ENCODE data around the gene CXCL3.

DNA sequence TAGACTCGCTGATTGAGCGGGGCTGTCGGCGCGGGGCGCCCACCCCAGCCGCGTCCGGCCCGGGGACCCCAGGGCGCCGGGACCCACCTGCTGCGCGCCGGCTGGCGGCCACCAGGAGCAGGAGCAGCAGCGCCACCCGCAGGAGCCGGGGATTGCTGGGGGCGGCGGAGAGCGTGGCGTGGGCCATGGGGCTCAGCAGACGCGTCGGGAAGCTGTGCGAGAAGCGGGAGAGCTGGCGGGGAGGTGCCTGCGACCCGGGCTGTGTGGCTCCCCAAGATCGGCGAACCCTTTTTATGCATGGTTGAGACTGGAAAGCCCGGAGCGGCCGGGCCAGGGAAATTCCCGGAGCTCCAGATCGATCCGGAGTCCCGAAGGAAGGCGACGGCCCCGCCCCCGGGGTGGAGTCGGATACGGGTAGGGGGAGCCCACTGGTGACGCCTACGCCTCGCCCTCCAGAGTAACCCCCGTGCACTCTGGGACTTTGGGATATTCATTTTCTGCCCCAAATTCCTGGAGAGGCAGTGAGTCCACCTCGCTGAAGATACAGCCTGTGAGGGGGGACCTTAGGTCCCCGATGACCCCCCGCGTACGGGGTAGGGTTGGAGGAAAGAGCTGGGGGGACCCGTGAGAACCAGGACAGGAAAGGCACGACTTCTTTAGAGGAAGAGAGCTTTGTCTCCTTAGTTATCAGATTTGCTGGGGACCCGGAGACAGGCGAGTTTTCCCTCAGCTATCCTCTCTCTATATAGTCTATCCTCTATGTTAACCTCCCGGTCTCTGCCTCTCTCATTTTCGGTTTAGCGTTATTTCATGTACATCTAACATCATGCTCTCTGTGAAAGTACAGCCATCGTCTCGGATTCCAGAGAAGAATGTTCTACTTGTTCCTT is at the start of gene CXCL3:
- TF ChIP-seq, protein P1, sequence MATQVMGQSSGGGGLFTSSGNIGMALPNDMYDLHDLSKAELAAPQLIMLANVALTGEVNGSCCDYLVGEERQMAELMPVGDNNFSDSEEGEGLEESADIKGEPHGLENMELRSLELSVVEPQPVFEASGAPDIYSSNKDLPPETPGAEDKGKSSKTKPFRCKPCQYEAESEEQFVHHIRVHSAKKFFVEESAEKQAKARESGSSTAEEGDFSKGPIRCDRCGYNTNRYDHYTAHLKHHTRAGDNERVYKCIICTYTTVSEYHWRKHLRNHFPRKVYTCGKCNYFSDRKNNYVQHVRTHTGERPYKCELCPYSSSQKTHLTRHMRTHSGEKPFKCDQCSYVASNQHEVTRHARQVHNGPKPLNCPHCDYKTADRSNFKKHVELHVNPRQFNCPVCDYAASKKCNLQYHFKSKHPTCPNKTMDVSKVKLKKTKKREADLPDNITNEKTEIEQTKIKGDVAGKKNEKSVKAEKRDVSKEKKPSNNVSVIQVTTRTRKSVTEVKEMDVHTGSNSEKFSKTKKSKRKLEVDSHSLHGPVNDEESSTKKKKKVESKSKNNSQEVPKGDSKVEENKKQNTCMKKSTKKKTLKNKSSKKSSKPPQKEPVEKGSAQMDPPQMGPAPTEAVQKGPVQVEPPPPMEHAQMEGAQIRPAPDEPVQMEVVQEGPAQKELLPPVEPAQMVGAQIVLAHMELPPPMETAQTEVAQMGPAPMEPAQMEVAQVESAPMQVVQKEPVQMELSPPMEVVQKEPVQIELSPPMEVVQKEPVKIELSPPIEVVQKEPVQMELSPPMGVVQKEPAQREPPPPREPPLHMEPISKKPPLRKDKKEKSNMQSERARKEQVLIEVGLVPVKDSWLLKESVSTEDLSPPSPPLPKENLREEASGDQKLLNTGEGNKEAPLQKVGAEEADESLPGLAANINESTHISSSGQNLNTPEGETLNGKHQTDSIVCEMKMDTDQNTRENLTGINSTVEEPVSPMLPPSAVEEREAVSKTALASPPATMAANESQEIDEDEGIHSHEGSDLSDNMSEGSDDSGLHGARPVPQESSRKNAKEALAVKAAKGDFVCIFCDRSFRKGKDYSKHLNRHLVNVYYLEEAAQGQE (IDR thresholded peaks at IDR 0.05; ENCODE audit: insufficient read depth in 1 of 2, low read depth in 2 of 2, low read length in 2 of 2): no peak
- no peak for TF ChIP-seq POLR2AphosphoS5 (IDR thresholded peaks at IDR 0.05; ENCODE audit: low read depth, low read length)
- no peak for TF ChIP-seq TAF1 (IDR thresholded peaks at IDR 0.05; ENCODE audit: borderline replicate concordance, insufficient read depth, low read length)
- TF ChIP-seq SIN3A (IDR thresholded peaks at IDR 0.05; ENCODE audit: borderline replicate concordance, insufficient read depth, low read length): no peak
- no peak for TF ChIP-seq FOXP2 (optimal IDR thresholded peaks at IDR 0.05; ENCODE audit: borderline replicate concordance, extremely low read depth, extremely low read length, insufficient read depth)
